ENCODE results near the gene FCHO2.

- TF ChIP-seq CTCF (IDR thresholded peaks at IDR 0.05) (no peak), POLR2A (IDR thresholded peaks at IDR 0.05) (no peak)
These were observed 32.9 kb downstream of the FCHO2 start for GRCh38 chr5:72988769-72989168.
